SJCRH30 (cell line): Measurements from ENCODE around the gene ARHGEF35. TPM values are rescaled to one million over a fixed set of nuclear protein-coding genes. Genes with fewer than 3 reads are reported as not detected.

Experiments
- DNase-seq, 2 experiments: peaks; one replicate each; pipeline ENCODE4 v3.0.0-alpha.2; 2015 to 2020
- H3K27ac ChIP-seq: fragments of 250-450 bp; sonication (Bioruptor Pico); 2 replicates; pipeline ENCODE4 v1.5.1; 2020; ENCODE audit warnings: mild to moderate bottlenecking, moderate library complexity
- H3K27me3 ChIP-seq: fragments of 250-450 bp; sonication (Bioruptor Pico); 2 replicates; pipeline ENCODE4 v1.5.1; 2020; ENCODE audit warnings: mild to moderate bottlenecking, moderate library complexity
- H3K36me3 ChIP-seq: fragments of 250-450 bp; sonication (Bioruptor Pico); 2 replicates; pipeline ENCODE4 v1.5.1; 2020; ENCODE audit warnings: mild to moderate bottlenecking, moderate library complexity
- H3K4me1 ChIP-seq: fragments of 250-450 bp; sonication (Bioruptor Pico); 2 replicates; pipeline ENCODE4 v1.5.1; 2020; ENCODE audit warnings: mild to moderate bottlenecking, moderate library complexity
- H3K4me3 ChIP-seq: fragments of 250-450 bp; sonication (Bioruptor Pico); 2 replicates; pipeline ENCODE4 v1.5.1; 2020; ENCODE audit warnings: mild to moderate bottlenecking, moderate library complexity
- H3K9me3 ChIP-seq: fragments of 250-450 bp; sonication (Bioruptor Pico); replicated peaks from 2 replicates; pipeline ENCODE4 v1.5.1; 2020; ENCODE audit warnings: mild to moderate bottlenecking, moderate library complexity
- total RNA-seq: library from RNA; depleted of rRNA; stranded (reverse); fragments of >200 nt; shearing (Covaris generic); gene quantifications from 2 replicates; pipeline ENCODE4 v1.2.3, GENCODE V29; 2014; rRNA removed

Gene ARHGEF35
- total RNA-seq, 1 experiment from 2014 or later = not detected

DNA sequence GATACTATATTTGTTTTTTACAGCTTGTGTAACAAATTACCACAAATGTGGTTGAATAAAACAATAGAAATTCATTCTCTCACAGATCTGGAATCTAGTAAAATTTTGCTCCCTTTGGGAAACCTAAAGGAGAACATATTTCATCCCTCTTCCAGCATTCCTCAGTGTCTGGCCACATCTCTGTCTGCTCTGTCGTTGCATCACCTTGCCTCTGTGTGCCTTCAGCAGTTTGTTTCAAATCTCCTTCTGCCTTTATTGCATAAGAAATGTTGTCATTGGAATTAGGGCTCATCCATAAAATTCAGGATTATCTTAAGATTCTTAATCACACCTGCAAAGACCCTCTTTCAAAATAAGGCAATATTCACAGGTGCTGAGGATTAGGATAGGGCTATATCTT is 58.1 kb downstream of the ARHGEF35 start:
- H3K4me1 ChIP-seq = no peaks in the 10 kb centered on the region
- no peak for DNase-seq
- no peak overlapping the region for H3K27ac ChIP-seq
- H3K27me3 ChIP-seq = no peaks in the 10 kb centered on the region; the same call in 1 of the 2 replicates
- no peaks in the 10 kb centered on the region for H3K36me3 ChIP-seq
- H3K9me3 ChIP-seq = no peaks in the 10 kb centered on the region
- H3K4me3 ChIP-seq = no peak overlapping the region

Other genes starting within 250 kb of the ARHGEF35 start
- gene OR2F1, start 241.0 kb downstream of the ARHGEF35 start, total RNA-seq = not detected in 2 replicates
- gene OR6B1, start 195.5 kb downstream of the ARHGEF35 start, total RNA-seq = not detected in 2 replicates
- not detected in 2 replicates for gene OR2A5, start 146.9 kb downstream of the ARHGEF35 start, total RNA-seq
- not detected in 2 replicates for gene OR2A25, start 126.0 kb downstream of the ARHGEF35 start, total RNA-seq
- gene OR2A12, start 109.6 kb downstream of the ARHGEF35 start, total RNA-seq = not detected in 2 replicates
- not detected in 2 replicates for gene OR2A2, start 86.2 kb downstream of the ARHGEF35 start, total RNA-seq
- not detected in 2 replicates for gene OR2A14, start 72.7 kb downstream of the ARHGEF35 start, total RNA-seq
- not detected in 2 replicates for gene CTAGE4, start 12.4 kb downstream of the ARHGEF35 start, total RNA-seq
- not detected in 2 replicates for gene OR2A42, start 43.8 kb upstream of the ARHGEF35 start, total RNA-seq
- gene OR2A7, start 69.0 kb upstream of the ARHGEF35 start, total RNA-seq = not detected in 2 replicates
- gene CTAGE8, start 73.5 kb upstream of the ARHGEF35 start, total RNA-seq = not detected in 2 replicates
- not detected in 2 replicates for gene OR2A1, start 116.6 kb upstream of the ARHGEF35 start, total RNA-seq
- gene ARHGEF5, start 159.6 kb upstream of the ARHGEF35 start, total RNA-seq = not detected in 2 replicates
- gene NOBOX, start 207.9 kb upstream of the ARHGEF35 start, total RNA-seq = not detected in 2 replicates